CMK (cell line): ENCODE results near the gene SLC6A20.

Experiments used
- DNase-seq: peaks from one replicate; pipeline ENCODE4 v3.0.0-alpha.2; 2010; ENCODE audit warnings: low read depth

The SLC6A20 gene

DNA sequence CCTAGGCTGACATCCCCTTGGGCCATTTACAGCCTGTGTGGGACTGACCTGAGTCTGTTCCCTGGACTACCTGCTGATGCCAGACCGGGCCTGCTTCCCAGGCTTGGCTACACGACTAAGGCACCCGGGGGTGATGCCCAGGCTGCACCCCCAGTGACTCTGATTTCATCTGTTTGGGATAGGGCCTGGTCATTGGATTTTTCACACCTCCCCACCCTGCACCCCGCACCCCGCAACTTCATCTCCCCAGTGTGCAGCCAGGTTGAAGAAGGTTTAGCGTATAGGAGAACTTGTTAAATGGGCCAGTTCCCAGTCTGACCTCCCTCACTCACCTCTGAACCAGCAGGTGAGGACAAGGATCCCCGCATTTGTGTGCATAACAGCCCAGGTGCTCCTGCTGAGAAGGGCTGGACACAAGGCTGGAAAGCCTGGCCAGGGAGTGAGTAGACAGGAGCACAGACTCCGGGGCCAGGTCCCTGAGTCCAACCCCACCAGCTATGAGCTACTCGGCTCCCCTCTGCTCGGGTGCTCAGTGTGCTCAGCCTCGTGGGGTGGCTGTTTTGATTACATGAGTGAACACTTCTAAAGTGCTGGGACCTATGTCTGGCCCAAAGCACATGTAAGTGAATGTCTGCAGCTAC is 18.5 kb downstream of the SLC6A20 start:
- no peak for DNase-seq

GRCh38 chr3:45777111-45777745 is 19.1 kb downstream of the SLC6A20 start:
- DNase-seq, result no peak

DNA sequence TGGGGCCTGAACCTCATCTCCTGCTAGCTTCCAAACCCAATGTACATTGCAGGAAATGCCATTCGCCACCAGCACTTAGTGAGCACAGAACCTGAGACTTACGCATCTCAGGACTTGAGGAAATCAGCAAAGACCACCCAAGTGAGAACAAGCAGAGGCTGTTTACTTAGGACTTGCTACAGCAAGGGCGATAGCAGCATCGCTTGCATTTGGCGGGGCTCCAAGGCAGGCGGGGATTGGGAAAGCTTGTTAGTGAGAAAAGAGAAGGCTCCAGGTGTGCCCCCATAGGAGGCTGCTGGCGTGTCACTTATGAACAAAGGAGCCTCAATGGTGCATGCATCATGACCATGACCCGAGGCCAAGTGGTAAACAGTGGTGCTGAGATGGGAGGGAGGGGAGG is 19.7 kb downstream of the SLC6A20 start:
- DNase-seq, result no peak

DNA sequence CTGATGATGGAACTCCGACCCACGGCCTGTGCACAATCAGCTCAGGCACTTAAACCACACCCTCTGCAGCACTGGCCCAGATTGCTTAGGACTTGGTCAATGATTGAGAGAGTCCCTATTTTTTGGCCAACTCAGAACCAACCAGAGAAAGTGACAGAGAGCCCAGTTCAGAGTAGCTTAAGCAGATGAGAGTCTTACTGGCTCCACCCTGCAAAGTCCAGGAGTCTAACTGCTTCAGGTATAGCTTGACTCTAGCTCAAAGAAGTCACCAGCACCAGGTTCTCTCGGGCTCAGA is 20.1 kb downstream of the SLC6A20 start:
- no peak for DNase-seq

- DNase-seq, result no peak
Measured at GRCh38 chr3:45775571-45776300, 20.6 kb downstream of the SLC6A20 start.

DNA sequence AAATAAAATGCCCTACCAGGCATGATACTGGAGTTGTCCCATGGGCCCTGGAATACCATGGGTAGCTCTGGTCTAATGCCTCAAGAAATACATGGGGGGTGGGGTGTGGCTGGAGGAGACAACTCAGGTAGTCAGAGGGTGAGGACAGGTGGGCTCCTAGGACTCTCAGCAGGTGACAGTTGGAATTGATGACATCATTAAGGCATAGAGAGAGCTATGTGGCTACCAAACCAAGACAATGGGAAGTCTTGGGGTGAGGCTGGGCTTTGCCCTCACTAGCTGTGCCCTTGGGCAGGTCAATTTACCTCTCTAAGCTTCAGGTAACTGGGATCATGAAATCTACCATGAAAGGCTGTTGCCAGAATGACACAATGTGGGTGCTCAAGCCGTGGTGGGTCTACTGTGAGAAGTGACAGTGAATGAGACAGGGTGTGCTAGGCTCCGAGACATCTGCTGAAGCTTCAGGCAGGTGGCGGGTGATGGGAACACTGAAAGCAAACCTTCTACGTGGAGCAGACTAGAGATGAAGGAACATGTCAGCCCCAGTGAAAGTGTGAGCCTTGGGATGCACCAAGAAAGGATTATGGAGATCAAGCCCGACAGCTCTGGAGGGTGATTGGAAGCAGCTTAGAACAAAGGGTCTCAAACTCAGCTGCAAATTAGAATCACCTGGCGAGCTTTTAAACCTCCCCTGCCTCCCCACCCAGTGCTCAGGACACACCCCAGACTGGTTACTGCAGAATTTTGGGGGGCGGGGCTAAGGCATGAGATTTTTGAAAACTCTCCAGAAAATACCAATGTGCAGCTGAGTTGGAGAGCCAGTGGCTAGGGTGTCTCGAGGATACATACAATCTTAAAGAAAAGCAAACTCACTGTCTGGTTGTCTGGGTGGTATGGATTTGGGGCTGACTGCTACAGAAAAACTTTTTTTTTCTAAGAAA is 21.5 kb downstream of the SLC6A20 start:
- no peak for DNase-seq

GRCh38 chr3:45773714-45774449 is 22.5 kb downstream of the SLC6A20 start:
- DNase-seq, result no peak

DNA sequence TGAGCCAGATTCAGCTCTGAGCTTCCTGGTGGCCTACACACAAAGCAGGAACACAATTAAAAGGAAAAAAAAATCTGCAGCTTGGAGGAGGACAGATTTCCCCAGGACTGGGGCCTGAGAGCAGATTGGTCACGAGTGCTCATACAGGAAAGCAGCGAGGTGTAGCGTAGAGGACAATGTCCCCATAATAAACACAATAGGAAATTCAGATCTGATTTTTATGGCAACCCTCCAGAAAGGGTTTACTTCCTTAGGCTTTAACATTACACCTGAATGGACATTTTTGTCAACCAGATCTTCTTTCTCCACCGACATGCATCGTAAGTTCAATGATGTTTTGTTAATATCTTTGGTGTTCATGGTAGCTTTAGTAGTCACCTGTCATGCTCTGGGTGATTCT is 23.3 kb downstream of the SLC6A20 start:
- no peak for DNase-seq

- DNase-seq, result no peak
Measured at GRCh38 chr3:45772341-45773035, 23.8 kb downstream of the SLC6A20 start.

GRCh38 chr3:45771831-45772230 is 24.5 kb downstream of the SLC6A20 start:
- no peak for DNase-seq

GRCh38 chr3:45771166-45771775 is 25.1 kb downstream of the SLC6A20 start:
- no peak for DNase-seq

DNA sequence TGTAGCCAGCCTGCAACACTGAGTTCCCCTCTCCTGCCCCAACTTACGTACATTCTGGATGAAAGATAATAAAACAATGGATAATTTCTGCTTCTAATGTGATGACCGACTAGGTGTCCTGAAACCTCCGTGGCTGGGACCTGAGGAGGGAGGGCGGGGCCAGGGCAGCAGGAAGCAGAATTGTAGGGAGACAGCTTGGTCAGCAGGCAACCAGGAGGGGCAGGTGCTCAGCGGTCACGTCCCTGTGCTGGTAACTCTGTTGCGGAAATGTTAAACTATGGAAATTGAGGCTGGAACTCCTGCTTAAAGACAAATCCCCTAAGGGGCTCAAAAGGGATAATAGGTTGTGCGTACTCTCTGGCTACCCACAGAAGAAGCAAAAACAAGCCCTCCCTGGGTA is 30.4 kb downstream of the SLC6A20 start:
- DNase-seq, result no peak

GRCh38 chr3:45765266-45765851 is 31.0 kb downstream of the SLC6A20 start:
- no peak for DNase-seq

- DNase-seq, result no peak
Measured at GRCh38 chr3:45763303-45763675, 33.0 kb downstream of the SLC6A20 start.

DNA sequence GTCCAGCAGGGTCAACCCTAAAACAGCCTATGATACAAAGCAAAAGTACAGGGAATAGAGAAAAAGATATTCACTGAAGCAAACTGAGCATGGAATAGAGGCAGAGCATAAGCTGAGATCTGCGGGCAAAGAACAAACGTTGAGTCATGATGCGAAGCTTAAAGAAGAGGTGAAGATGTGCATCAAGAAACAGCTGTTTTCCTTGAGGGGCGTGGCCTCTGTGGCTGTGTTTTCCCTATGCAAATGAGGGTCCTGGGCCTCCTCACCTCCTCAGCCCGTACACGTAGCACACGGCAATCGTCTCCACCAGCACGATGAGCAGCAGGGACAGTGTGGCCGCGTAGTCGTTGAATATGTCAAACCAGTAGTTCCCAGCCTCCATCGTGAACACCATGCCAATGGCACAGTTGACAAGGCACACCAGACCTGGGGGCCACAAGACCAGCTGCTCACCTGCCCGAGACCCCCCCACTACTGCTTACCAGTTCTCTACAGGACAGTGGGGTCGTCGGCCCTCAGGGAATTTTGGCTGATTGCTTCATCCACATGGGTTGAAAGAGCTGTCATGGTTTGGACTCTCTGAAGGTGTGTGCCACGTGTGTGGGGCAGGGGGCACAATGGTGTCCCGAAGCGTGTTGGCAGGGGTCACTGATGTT is 33.6 kb downstream of the SLC6A20 start:
- DNase-seq, result no peak

- DNase-seq, result no peak
Measured at GRCh38 chr3:45761831-45762230, 34.5 kb downstream of the SLC6A20 start.

DNA sequence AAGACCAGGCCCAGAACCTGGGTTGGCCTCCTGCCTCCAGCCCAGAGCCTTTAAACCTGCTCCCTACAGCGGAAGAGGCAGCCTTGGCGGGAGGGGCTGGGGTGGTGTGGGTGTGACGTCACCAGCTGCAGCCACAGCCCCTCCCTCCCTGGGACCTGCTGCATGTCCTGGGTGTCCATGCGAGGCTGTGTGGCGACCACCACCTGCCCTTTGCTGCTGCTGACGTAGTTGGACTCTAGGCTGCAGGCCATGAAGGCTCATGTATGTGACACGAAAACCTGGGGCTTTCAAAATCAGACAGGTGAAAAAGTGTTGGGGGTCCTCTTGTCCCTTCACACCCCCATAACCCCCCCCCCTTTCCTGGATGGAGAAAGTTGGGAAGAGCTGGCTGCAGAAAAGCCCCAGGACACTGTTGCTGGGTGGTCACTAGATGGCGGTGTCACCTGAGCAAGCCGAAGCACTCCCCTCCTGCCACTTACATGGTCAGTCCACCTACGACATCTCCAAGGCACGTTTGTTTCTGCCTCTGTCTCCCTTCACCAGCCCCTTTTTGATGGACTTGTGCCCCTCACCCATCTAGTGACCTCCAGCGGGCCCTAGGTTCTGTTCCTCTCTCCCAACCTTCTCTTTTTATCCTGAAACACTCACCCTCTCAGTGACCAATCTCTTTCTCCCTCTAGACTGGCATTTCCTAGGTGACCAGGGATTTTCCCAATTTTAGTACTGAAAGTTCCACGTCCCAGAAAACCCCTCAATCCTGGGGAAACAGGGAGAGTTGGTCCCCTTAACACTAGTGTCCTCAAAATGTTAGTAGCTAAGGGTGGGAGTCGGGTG is 35.2 kb downstream of the SLC6A20 start:
- peak; percentile 32 for DNase-seq

DNA sequence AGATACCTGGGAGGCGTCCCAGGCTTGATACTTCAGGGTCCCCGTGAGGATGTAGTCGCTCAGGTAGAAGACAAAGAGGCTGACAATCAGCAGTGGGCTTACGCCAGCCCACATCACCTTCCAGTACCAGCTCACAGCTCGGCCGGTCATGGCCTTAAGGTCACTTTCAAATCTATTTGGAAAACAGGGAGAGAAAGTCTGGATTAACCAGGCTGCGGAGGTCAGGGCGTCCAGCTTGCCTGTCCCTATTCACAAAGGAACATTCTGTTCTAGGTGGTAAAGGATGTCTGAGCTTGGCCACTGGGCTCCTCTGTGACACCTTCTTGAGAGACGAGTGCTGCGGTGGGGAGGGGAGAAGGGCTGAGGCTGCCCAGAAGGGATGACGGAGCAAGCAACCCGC is 36.5 kb downstream of the SLC6A20 start:
- no peak for DNase-seq

DNA sequence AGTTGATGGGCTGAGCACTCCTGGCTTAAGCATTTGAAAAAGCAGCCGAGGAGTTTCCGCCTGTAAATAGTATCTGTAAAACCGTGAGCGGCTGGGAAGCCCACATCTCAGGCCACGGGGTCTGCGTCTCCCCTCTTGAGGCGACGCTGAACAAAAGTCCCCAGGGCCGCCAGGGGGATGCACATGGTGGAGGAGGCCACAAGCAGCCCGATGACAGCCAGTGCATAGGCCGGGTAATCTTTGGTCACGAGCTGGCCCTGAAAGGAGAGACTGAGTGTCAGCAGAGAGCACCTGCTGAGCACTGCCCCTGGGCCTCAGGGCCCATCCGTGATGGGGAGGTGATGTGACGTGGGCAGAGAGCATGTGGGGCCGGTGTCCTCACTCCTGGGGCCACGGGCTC is 37.5 kb downstream of the SLC6A20 start:
- no peak for DNase-seq
